ENCODE data around the gene C2CD4B.
A peak's percentile ranks its signal among the peaks of the same experiment; 100 is the strongest.

C2CD4B gene

DNA sequence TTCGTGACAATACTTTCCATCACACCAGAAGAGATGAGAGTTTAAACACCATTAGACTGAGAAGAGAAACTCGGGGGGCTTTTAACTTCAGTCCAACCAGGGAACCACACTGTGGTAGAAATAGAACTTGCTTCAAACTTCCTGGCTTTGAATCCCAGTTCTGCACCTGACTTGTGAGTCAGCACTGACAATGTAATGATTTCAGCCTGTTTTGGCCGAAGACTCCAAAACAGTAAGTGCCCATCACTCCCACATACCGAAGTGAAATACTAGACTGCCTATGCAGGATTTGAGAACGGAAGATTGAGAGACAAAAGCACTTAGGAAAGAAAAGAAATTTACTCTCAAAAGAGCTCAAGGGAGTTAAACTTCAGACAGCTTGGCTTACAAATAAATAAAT, 27.0 kb downstream of the C2CD4B start:
- H3K27me3 Mint-ChIP-seq, result peaks cover 4% of the 10 kb centered on the region
- no peaks in the 10 kb centered on the region for H3K9me3 Mint-ChIP-seq
- no peaks in the 10 kb centered on the region for H3K36me3 Mint-ChIP-seq (ENCODE audit: low read depth)
- no peak overlapping the region for H3K27ac Mint-ChIP-seq
- DNase-seq, result no peak
- no peak overlapping the region for H3K4me3 Mint-ChIP-seq
- H3K4me1 Mint-ChIP-seq (ENCODE audit: low read depth), result peaks cover 3% of the 10 kb centered on the region

DNA sequence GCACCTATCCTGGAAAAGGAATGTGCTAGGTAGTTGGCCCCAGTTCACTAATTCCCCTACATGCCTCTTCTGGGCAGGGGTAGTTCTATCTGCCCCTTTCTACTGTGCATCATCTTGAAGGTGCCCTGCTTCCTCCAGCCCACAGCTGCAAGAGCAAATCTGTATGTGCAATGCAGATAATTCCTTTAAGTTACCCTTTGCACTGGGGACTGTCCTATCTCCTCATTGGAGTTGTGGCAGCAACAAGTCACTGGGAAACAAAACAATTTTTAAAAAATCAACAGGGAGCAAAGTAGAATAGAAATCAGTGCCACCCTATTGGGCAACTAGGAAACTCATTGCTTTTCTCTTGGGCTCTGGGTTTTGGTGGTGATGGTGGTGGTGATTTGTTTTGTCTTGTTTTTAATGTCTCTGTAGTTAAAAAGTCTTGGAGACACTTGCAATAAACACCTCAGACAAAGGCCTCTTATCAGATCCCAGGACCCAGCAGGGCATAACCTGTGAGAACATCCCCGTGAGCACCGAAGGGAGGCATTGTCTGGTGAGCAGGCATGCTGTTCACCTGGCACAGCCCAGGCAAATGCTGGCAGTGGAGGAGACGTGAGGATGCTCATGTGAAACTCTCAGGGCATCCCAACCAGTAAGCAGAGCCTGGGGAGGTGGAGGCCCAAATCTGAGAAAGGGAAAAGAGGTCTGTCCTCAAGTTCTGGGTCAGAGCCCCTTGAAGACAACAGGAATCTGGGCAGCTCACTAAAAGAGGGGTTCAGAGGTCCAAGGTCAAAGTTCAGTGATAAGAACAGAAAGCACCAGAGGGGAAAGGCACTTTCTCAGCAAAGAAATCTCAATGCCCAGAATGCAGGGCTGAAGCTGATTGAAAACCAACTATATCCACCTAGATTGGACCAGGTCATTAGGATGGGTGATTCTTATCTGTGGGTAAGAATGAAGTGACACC, 27.9 kb downstream of the C2CD4B start:
- no peak overlapping the region for H3K4me3 Mint-ChIP-seq
- no peaks in the 10 kb centered on the region for H3K36me3 Mint-ChIP-seq (ENCODE audit: low read depth)
- H3K27ac Mint-ChIP-seq, result no peak overlapping the region
- peaks cover 4% of the 10 kb centered on the region for H3K27me3 Mint-ChIP-seq
- H3K9me3 Mint-ChIP-seq, result no peaks in the 10 kb centered on the region
- no peak for DNase-seq
- H3K4me1 Mint-ChIP-seq (ENCODE audit: low read depth), result peaks cover 3% of the 10 kb centered on the region

GRCh38 chr15:62135532-62136134, 29.5 kb downstream of the C2CD4B start:
- Mint-ChIP-seq H3K27ac (no peak overlapping the region), H3K9me3 (no peaks in the 10 kb centered on the region), H3K36me3 (ENCODE audit: low read depth) (no peaks in the 10 kb centered on the region), H3K4me3 (no peak overlapping the region), H3K4me1 (ENCODE audit: low read depth) (no peaks in the 10 kb centered on the region), H3K27me3 (peaks cover 4% of the 10 kb centered on the region)
- no peak for DNase-seq

- no peak overlapping the region for H3K4me3 Mint-ChIP-seq
- no peak overlapping the region for H3K27ac Mint-ChIP-seq
- no peaks in the 10 kb centered on the region for H3K9me3 Mint-ChIP-seq
- DNase-seq, result no peak
- no peaks in the 10 kb centered on the region for H3K27me3 Mint-ChIP-seq
- H3K4me1 Mint-ChIP-seq (ENCODE audit: low read depth), result peaks cover 12% of the 10 kb centered on the region
- H3K36me3 Mint-ChIP-seq (ENCODE audit: low read depth), result no peaks in the 10 kb centered on the region
Measured at GRCh38 chr15:62133141-62133540, 31.9 kb downstream of the C2CD4B start.

GRCh38 chr15:62128916-62129315, 36.2 kb downstream of the C2CD4B start:
- no peaks in the 10 kb centered on the region for H3K27me3 Mint-ChIP-seq
- H3K4me3 Mint-ChIP-seq, result no peak overlapping the region
- no peaks in the 10 kb centered on the region for H3K36me3 Mint-ChIP-seq (ENCODE audit: low read depth)
- no peaks in the 10 kb centered on the region for H3K9me3 Mint-ChIP-seq
- no peak overlapping the region for H3K27ac Mint-ChIP-seq
- DNase-seq, result no peak
- peaks cover 31% of the 10 kb centered on the region for H3K4me1 Mint-ChIP-seq (ENCODE audit: low read depth)

DNA sequence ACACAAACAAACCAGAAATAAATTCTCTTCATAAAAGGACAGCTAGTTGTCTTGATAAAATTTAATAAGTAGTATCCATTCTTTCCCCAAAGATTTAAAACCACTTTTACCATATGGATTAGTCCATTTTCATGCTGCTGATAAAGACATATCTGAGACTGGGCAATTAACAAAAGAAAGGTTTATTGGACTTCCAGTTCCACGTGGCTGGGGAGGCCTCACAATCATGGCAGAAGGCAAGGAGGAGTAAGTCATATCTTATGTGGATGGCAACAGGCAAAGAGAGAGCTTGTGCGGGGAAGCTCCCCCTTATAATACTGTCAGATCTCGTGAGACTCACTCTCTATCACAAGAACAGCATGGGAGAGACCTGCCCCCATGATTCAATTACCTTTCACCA, 38.7 kb downstream of the C2CD4B start:
- DNase-seq, result no peak
- Mint-ChIP-seq H3K36me3 (ENCODE audit: low read depth) (no peaks in the 10 kb centered on the region), H3K4me1 (ENCODE audit: low read depth) (peaks cover 49% of the 10 kb centered on the region), H3K9me3 (no peaks in the 10 kb centered on the region), H3K27me3 (no peaks in the 10 kb centered on the region), H3K27ac (no peak overlapping the region), H3K4me3 (no peak overlapping the region)

GRCh38 chr15:62125773-62126172, 39.3 kb downstream of the C2CD4B start:
- no peak for DNase-seq
- H3K36me3 Mint-ChIP-seq (ENCODE audit: low read depth), result no peaks in the 10 kb centered on the region
- H3K27me3 Mint-ChIP-seq, result no peaks in the 10 kb centered on the region
- no peaks in the 10 kb centered on the region for H3K9me3 Mint-ChIP-seq
- no peak overlapping the region for H3K4me3 Mint-ChIP-seq
- H3K4me1 Mint-ChIP-seq (ENCODE audit: low read depth), result peaks cover 54% of the 10 kb centered on the region
- H3K27ac Mint-ChIP-seq, result no peak overlapping the region

DNA sequence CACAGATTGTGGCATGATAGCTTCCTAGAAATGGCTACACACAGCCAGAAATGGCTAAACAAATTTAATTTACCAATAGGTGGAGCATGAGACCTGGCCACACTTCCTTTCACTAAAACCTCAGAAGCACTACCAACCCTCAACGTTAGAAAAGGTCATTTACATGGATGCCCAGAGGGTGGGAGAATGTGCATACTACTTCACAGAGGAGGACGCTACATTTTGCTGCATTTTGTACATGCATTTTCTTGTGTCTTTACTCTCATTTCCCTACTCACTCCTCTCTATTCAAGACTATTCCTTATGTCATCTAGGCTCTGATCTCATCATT, 40.1 kb downstream of the C2CD4B start:
- H3K27me3 Mint-ChIP-seq, result no peaks in the 10 kb centered on the region
- no peaks in the 10 kb centered on the region for H3K36me3 Mint-ChIP-seq (ENCODE audit: low read depth)
- H3K27ac Mint-ChIP-seq, result no peak overlapping the region
- no peaks in the 10 kb centered on the region for H3K9me3 Mint-ChIP-seq
- no peak for DNase-seq
- H3K4me1 Mint-ChIP-seq (ENCODE audit: low read depth), result peaks cover 61% of the 10 kb centered on the region
- H3K4me3 Mint-ChIP-seq, result no peak overlapping the region

DNA sequence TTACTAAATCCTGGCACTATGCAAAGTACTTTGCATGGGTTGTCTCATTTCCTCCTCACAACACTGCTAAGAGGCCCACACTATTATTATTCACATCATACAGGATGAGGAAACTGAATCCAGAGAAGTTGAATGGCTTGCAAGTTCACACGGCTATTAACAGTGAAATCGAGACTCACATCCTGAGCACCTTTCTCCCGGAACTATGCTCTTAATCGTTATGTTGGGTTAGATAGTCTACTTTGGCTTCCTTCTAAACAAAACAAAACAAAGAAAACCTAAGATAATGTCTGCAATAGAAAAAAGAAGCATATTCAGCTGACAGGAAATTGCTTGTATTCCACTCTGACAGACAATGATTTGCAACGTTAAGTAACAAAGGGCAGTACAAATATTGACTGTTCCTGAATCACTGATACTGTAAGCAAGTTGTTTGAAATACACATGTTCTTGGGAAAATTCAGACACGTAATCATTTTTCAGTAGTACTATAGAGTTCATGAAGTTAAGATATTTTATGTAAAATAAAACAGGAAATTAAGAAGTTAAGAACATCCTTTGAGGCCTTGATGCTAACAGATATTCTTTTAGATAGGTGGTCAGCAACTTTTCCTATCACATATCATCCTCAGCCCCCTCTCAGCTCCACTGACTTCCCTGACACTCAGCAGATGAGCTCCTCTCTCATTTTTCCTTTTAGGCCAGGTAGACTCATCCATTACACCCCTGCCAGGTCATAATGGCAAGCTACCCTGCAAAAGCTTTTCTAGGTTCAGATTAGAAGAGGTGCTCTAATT, 40.7 kb downstream of the C2CD4B start:
- H3K27ac Mint-ChIP-seq, result peak overlapping the region; percentile 47
- H3K4me1 Mint-ChIP-seq (ENCODE audit: low read depth), result peaks cover 67% of the 10 kb centered on the region
- DNase-seq, result no peak
- H3K4me3 Mint-ChIP-seq, result no peak overlapping the region
- no peaks in the 10 kb centered on the region for H3K27me3 Mint-ChIP-seq
- no peaks in the 10 kb centered on the region for H3K9me3 Mint-ChIP-seq
- H3K36me3 Mint-ChIP-seq (ENCODE audit: low read depth), result no peaks in the 10 kb centered on the region

DNA sequence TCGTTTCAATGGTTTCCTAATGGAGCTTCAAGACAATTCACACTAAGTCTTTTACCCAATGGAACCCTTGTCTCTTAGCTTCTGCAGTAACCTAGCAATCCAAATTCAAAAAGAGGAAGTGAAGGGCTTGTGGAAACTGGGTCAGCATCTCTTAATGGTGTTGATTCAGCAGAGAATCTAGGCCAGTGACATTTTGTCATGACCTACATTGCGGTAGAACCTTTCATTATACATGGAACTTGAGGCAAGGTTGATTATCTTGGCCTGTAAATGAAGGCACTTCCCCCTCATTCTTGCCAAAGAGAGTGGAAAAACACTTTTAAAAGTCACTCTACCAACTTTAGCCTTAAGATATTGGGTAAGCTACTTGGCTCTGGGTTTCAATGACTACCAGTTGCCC, 42.8 kb downstream of the C2CD4B start:
- no peaks in the 10 kb centered on the region for H3K9me3 Mint-ChIP-seq
- H3K36me3 Mint-ChIP-seq (ENCODE audit: low read depth), result no peaks in the 10 kb centered on the region
- H3K4me1 Mint-ChIP-seq (ENCODE audit: low read depth), result peaks cover 66% of the 10 kb centered on the region
- no peak overlapping the region for H3K4me3 Mint-ChIP-seq
- DNase-seq, result no peak
- peaks cover 3% of the 10 kb centered on the region for H3K27me3 Mint-ChIP-seq
- H3K27ac Mint-ChIP-seq, result peak overlapping the region; percentile 76

- H3K9me3 Mint-ChIP-seq, result no peaks in the 10 kb centered on the region
- peak overlapping the region; percentile 67 for H3K27ac Mint-ChIP-seq
- peaks cover 66% of the 10 kb centered on the region for H3K4me1 Mint-ChIP-seq (ENCODE audit: low read depth)
Measured at GRCh38 chr15:62121273-62122015, 43.6 kb downstream of the C2CD4B start.

GRCh38 chr15:62120776-62121175, 44.3 kb downstream of the C2CD4B start:
- H3K9me3 Mint-ChIP-seq, result no peaks in the 10 kb centered on the region
- peaks cover 6% of the 10 kb centered on the region for H3K27me3 Mint-ChIP-seq
- H3K4me3 Mint-ChIP-seq, result no peak overlapping the region
- H3K36me3 Mint-ChIP-seq (ENCODE audit: low read depth), result no peaks in the 10 kb centered on the region
- H3K27ac Mint-ChIP-seq, result peak overlapping the region; percentile 67
- H3K4me1 Mint-ChIP-seq (ENCODE audit: low read depth), result peaks cover 66% of the 10 kb centered on the region
- DNase-seq, result no peak

More at GRCh38 chr15:62121273-62122015, 43.6 kb downstream of the C2CD4B start:
- Mint-ChIP-seq H3K36me3 (ENCODE audit: low read depth) (no peaks in the 10 kb centered on the region), H3K27me3 (peaks cover 4% of the 10 kb centered on the region), H3K4me3 (no peak overlapping the region)
- no peak for DNase-seq

- no peaks in the 10 kb centered on the region for H3K36me3 Mint-ChIP-seq (ENCODE audit: low read depth)
- H3K4me3 Mint-ChIP-seq, result peak overlapping the region; percentile 28
- H3K4me1 Mint-ChIP-seq (ENCODE audit: low read depth), result peaks cover 59% of the 10 kb centered on the region
- peak overlapping the region; percentile 91 for H3K27ac Mint-ChIP-seq
- no peaks in the 10 kb centered on the region for H3K9me3 Mint-ChIP-seq
- H3K27me3 Mint-ChIP-seq, result peaks cover 6% of the 10 kb centered on the region
- DNase-seq, result no peak
Measured at GRCh38 chr15:62119874-62120273, 45.2 kb downstream of the C2CD4B start.

- DNase-seq, result no peak
- H3K36me3 Mint-ChIP-seq (ENCODE audit: low read depth), result no peaks in the 10 kb centered on the region
- H3K9me3 Mint-ChIP-seq, result no peaks in the 10 kb centered on the region
- peak overlapping the region; percentile 91 for H3K27ac Mint-ChIP-seq
- peaks cover 53% of the 10 kb centered on the region for H3K4me1 Mint-ChIP-seq (ENCODE audit: low read depth)
- peak overlapping the region; percentile 28 for H3K4me3 Mint-ChIP-seq
- peaks cover 6% of the 10 kb centered on the region for H3K27me3 Mint-ChIP-seq
Measured at GRCh38 chr15:62119227-62119864, 45.7 kb downstream of the C2CD4B start.

Data from activated T-cell treated with anti-CD3 and anti-CD28 coated beads, Interleukin-2, amount 50 U/mL, for 24 hours (primary cell).